Measurements from ENCODE around the gene PARVG.
A peak's percentile ranks its signal among the peaks of the same experiment; 100 is the strongest.

The PARVG gene

GRCh38 chr22:44155115-44155514 is 25.6 kb upstream of the PARVG start:
- DNase-seq, result no peak

- no peak for DNase-seq
These were observed 22.7 kb upstream of the PARVG start for GRCh38 chr22:44157916-44158618.

- no peak for DNase-seq
These were observed 21.9 kb upstream of the PARVG start for GRCh38 chr22:44158816-44159215.

GRCh38 chr22:44159221-44159620 is 21.5 kb upstream of the PARVG start:
- no peak for DNase-seq

GRCh38 chr22:44159811-44160210 is 20.9 kb upstream of the PARVG start:
- no peak for DNase-seq

- no peak for DNase-seq
These were observed 20.3 kb upstream of the PARVG start for GRCh38 chr22:44160421-44160820.

GRCh38 chr22:44161673-44162072 is 19.1 kb upstream of the PARVG start:
- no peak for DNase-seq

- no peak for DNase-seq
These were observed 17.8 kb upstream of the PARVG start for GRCh38 chr22:44162960-44163359.

- DNase-seq, result no peak
These were observed 17.2 kb upstream of the PARVG start for GRCh38 chr22:44163536-44163935.

- DNase-seq, result no peak
These were observed 16.7 kb upstream of the PARVG start for GRCh38 chr22:44164031-44164430.

- no peak for DNase-seq
These were observed 15.3 kb upstream of the PARVG start for GRCh38 chr22:44165286-44165874.

GRCh38 chr22:44166498-44167276 is 14.0 kb upstream of the PARVG start:
- DNase-seq, result no peak

GRCh38 chr22:44167501-44167900 is 13.2 kb upstream of the PARVG start:
- DNase-seq, result no peak

GRCh38 chr22:44168206-44168605 is 12.5 kb upstream of the PARVG start:
- DNase-seq, result no peak

- no peak for DNase-seq
These were observed 10.3 kb upstream of the PARVG start for GRCh38 chr22:44170470-44170869.

GRCh38 chr22:44171561-44171960 is 9.2 kb upstream of the PARVG start:
- DNase-seq, result no peak

GRCh38 chr22:44172370-44173108 is 8.2 kb upstream of the PARVG start:
- DNase-seq, result peak; percentile 15 to 77

- DNase-seq, result no peak
These were observed 7.6 kb upstream of the PARVG start for GRCh38 chr22:44173154-44173553.

- no peak for DNase-seq
These were observed 5.0 kb upstream of the PARVG start for GRCh38 chr22:44175676-44176075.

- no peak for DNase-seq
These were observed 1.3 kb upstream of the PARVG start for GRCh38 chr22:44179196-44179988.

- no peak for DNase-seq
These were observed 578 bp upstream of the PARVG start for GRCh38 chr22:44179989-44180705.

Data from CD4-positive, alpha-beta T cell treated with Interleukin-4 for 1 hour (primary cell).